ENCODE results near the gene LRRD1. TPM values are rescaled to one million over a fixed set of nuclear protein-coding genes. Genes with fewer than 3 reads are reported as not detected.

Gene LRRD1
- total RNA-seq, 1 experiment from 2014 or later, result not detected

GRCh38 chr7:92100534-92100933 lies 78.4 kb downstream of the LRRD1 start:
- Histone ChIP-seq H3K79me1 (ENCODE audit: insufficient read depth, low read depth, low read length, poor library complexity, severe bottlenecking) (no peaks in the 10 kb centered on the region), H3K4me2 (ENCODE audit: insufficient read depth, insufficient read length, low read length) (no peak overlapping the region), H3K9ac (ENCODE audit: extremely low read depth, insufficient read length, low read length) (no peak overlapping the region), H3K4ac (ENCODE audit: low read depth, low read length) (no peak overlapping the region), H3T11ph (ENCODE audit: low read length) (no peak overlapping the region), H2BK20ac (ENCODE audit: low read depth, low read length, poor library complexity, severe bottlenecking) (no peak overlapping the region), H2AFZ (ENCODE audit: low read length) (no peak overlapping the region), H3K14ac (ENCODE audit: insufficient read depth, low read length) (no peak overlapping the region), H3K56ac (ENCODE audit: insufficient read length, low read depth, low read length) (no peak overlapping the region), H4K5ac (ENCODE audit: insufficient read length, low read depth, low read length) (no peak overlapping the region), H3K27ac (ENCODE audit: insufficient read length, low read depth, low read length) (no peak overlapping the region), H3K23me2 (ENCODE audit: insufficient read length, low read depth, low read length, poor library complexity, severe bottlenecking) (no peaks in the 10 kb centered on the region), H3K9me3 (ENCODE audit: control insufficient read depth, low read depth, low read length) (no peaks in the 10 kb centered on the region), H3K27me3 (ENCODE audit: insufficient read depth, low read length) (no peaks in the 10 kb centered on the region), H2AK5ac (ENCODE audit: insufficient read length, low read length) (no peak overlapping the region), H3K4me1 (ENCODE audit: insufficient read depth, low read length) (no peaks in the 10 kb centered on the region), H2BK12ac (ENCODE audit: insufficient read length, low read depth, low read length) (no peak overlapping the region), H4K20me1 (ENCODE audit: control insufficient read depth, insufficient read depth, insufficient read length) (no peaks in the 10 kb centered on the region), H3K79me2 (ENCODE audit: insufficient read depth, low read length) (no peaks in the 10 kb centered on the region; the same call in 1 of the 2 replicates), H2BK120ac (ENCODE audit: low read depth, low read length, poor library complexity, severe bottlenecking) (no peak overlapping the region), H2BK15ac (ENCODE audit: low read depth, low read length) (no peak overlapping the region), H4K8ac (replicated peaks; ENCODE audit: insufficient read length, low read depth, low read length) (no peak overlapping the region), H2BK5ac (ENCODE audit: insufficient read length, low read length) (no peak overlapping the region), H3K23ac (ENCODE audit: insufficient read length, low read depth, low read length) (no peak overlapping the region), H4K91ac (ENCODE audit: insufficient read length, low read depth, low read length) (no peak overlapping the region), H3K18ac (ENCODE audit: insufficient read length, low read depth, low read length) (no peak overlapping the region)
- no peaks in the 10 kb centered on the region for H3K4me1 Mint-ChIP-seq
- no peak for DNase-seq
- H3K4me3 Mint-ChIP-seq, result no peak overlapping the region
- H3K9me3 Mint-ChIP-seq, result no peaks in the 10 kb centered on the region
- no peaks in the 10 kb centered on the region for H3K27me3 Mint-ChIP-seq (ENCODE audit: low read depth)
- no CpG with 5 or more reads among the region's 1 CpG for WGBS (ENCODE audit: extremely low coverage, insufficient read length, low lambda C conversion rate)
- TF ChIP-seq CTCF (conservative IDR thresholded peaks at IDR 0.05), result no peak
- no peak overlapping the region for H3K27ac Mint-ChIP-seq
- peaks cover 12 to 57% (median 47%) of the 10 kb centered on the region in 3 experiments; a peak in 6 of 7 replicates for H3K36me3 Mint-ChIP-seq (ENCODE audit: insufficient read depth in 1 of 3, low read depth in 3 of 3)

All from H9 (cell line).